ENCODE measurements around the gene SH3PXD2A. TPM values are rescaled to one million over a fixed set of nuclear protein-coding genes. Genes with fewer than 3 reads are reported as not detected.

Gene SH3PXD2A
- total RNA-seq, 1 experiment from 2014 or later: 0.07 TPM

GRCh38 chr10:103829838-103830465 lies 25.4 kb downstream of the SH3PXD2A start:
- Histone ChIP-seq H4K20me1 (ENCODE audit: insufficient read depth, low read depth, low read length) (no peaks in the 10 kb centered on the region), H3K36me3 (ENCODE audit: insufficient read depth, low read length) (no peaks in the 10 kb centered on the region), H3K9me3 (ENCODE audit: low read length) (no peaks in the 10 kb centered on the region), H3K27me3 (ENCODE audit: low read length) (no peaks in the 10 kb centered on the region), H3K27ac (ENCODE audit: low read length) (no peak overlapping the region), H3K9me2 (replicated peaks; ENCODE audit: insufficient read depth, low read length) (no peaks in the 10 kb centered on the region), H3K9ac (ENCODE audit: low read length) (no peak overlapping the region), H3K4me3 (ENCODE audit: low read length) (no peak overlapping the region), H3K4me2 (ENCODE audit: low read depth, low read length, poor library complexity, severe bottlenecking) (no peak overlapping the region), H3K4me1 (ENCODE audit: low read length) (no peaks in the 10 kb centered on the region), H2AFZ (ENCODE audit: low read length) (no peak overlapping the region), H3K79me2 (ENCODE audit: low read length) (no peaks in the 10 kb centered on the region)
- no peak for DNase-seq

GRCh38 chr10:103829278-103829677 lies 26.1 kb downstream of the SH3PXD2A start:
- Histone ChIP-seq H3K4me2 (ENCODE audit: low read depth, low read length, poor library complexity, severe bottlenecking) (no peak overlapping the region), H3K4me1 (ENCODE audit: low read length) (no peaks in the 10 kb centered on the region), H3K27me3 (ENCODE audit: low read length) (no peaks in the 10 kb centered on the region), H3K79me2 (ENCODE audit: low read length) (no peaks in the 10 kb centered on the region), H3K9ac (ENCODE audit: low read length) (no peak overlapping the region), H3K9me2 (replicated peaks; ENCODE audit: insufficient read depth, low read length) (no peaks in the 10 kb centered on the region), H3K9me3 (ENCODE audit: low read length) (no peaks in the 10 kb centered on the region), H3K4me3 (ENCODE audit: low read length) (no peak overlapping the region), H2AFZ (ENCODE audit: low read length) (no peak overlapping the region), H3K36me3 (ENCODE audit: insufficient read depth, low read length) (no peaks in the 10 kb centered on the region), H3K27ac (ENCODE audit: low read length) (no peak overlapping the region), H4K20me1 (ENCODE audit: insufficient read depth, low read depth, low read length) (no peaks in the 10 kb centered on the region)
- DNase-seq: no peak

GRCh38 chr10:103828587-103829197 lies 26.7 kb downstream of the SH3PXD2A start:
- Histone ChIP-seq H3K27ac (ENCODE audit: low read length) (no peak overlapping the region), H3K9me3 (ENCODE audit: low read length) (no peaks in the 10 kb centered on the region), H3K9me2 (replicated peaks; ENCODE audit: insufficient read depth, low read length) (no peaks in the 10 kb centered on the region), H3K79me2 (ENCODE audit: low read length) (no peaks in the 10 kb centered on the region), H3K27me3 (ENCODE audit: low read length) (no peaks in the 10 kb centered on the region), H3K4me2 (ENCODE audit: low read depth, low read length, poor library complexity, severe bottlenecking) (no peak overlapping the region), H3K36me3 (ENCODE audit: insufficient read depth, low read length) (no peaks in the 10 kb centered on the region), H3K4me1 (ENCODE audit: low read length) (no peaks in the 10 kb centered on the region), H3K9ac (ENCODE audit: low read length) (no peak overlapping the region), H2AFZ (ENCODE audit: low read length) (no peak overlapping the region), H3K4me3 (ENCODE audit: low read length) (no peak overlapping the region), H4K20me1 (ENCODE audit: insufficient read depth, low read depth, low read length) (no peaks in the 10 kb centered on the region)
- DNase-seq: no peak

GRCh38 chr10:103828107-103828506 lies 27.3 kb downstream of the SH3PXD2A start:
- H3K4me3 ChIP-seq (ENCODE audit: low read length): no peak overlapping the region

GRCh38 chr10:103826885-103827284 lies 28.5 kb downstream of the SH3PXD2A start:
- Histone ChIP-seq H3K4me2 (ENCODE audit: low read depth, low read length, poor library complexity, severe bottlenecking) (no peak overlapping the region), H3K4me3 (ENCODE audit: low read length) (no peak overlapping the region)

More at GRCh38 chr10:103828107-103828506, 27.3 kb downstream of the SH3PXD2A start:
- no peaks in the 10 kb centered on the region for H3K27me3 ChIP-seq (ENCODE audit: low read length)
- H3K4me2 ChIP-seq (ENCODE audit: low read depth, low read length, poor library complexity, severe bottlenecking): no peak overlapping the region
- no peak overlapping the region for H3K27ac ChIP-seq (ENCODE audit: low read length)
- DNase-seq: no peak
- H3K4me1 ChIP-seq (ENCODE audit: low read length): no peaks in the 10 kb centered on the region
- H2AFZ ChIP-seq (ENCODE audit: low read length): no peak overlapping the region
- H4K20me1 ChIP-seq (ENCODE audit: insufficient read depth, low read depth, low read length): no peaks in the 10 kb centered on the region
- no peaks in the 10 kb centered on the region for H3K9me3 ChIP-seq (ENCODE audit: low read length)
- no peaks in the 10 kb centered on the region for H3K9me2 ChIP-seq (replicated peaks; ENCODE audit: insufficient read depth, low read length)
- H3K79me2 ChIP-seq (ENCODE audit: low read length): no peaks in the 10 kb centered on the region
- H3K36me3 ChIP-seq (ENCODE audit: insufficient read depth, low read length): no peaks in the 10 kb centered on the region
- H3K9ac ChIP-seq (ENCODE audit: low read length): no peak overlapping the region

GRCh38 chr10:103824281-103824680 lies 31.1 kb downstream of the SH3PXD2A start:
- no peaks in the 10 kb centered on the region for H3K4me1 ChIP-seq (ENCODE audit: low read length)
- H3K4me3 ChIP-seq (ENCODE audit: low read length): no peak overlapping the region
- H3K9me2 ChIP-seq (replicated peaks; ENCODE audit: insufficient read depth, low read length): no peaks in the 10 kb centered on the region
- H3K79me2 ChIP-seq (ENCODE audit: low read length): no peaks in the 10 kb centered on the region
- no peaks in the 10 kb centered on the region for H3K36me3 ChIP-seq (ENCODE audit: insufficient read depth, low read length)
- H2AFZ ChIP-seq (ENCODE audit: low read length): no peak overlapping the region
- H3K9ac ChIP-seq (ENCODE audit: low read length): no peak overlapping the region
- DNase-seq: no peak
- no peak overlapping the region for H3K4me2 ChIP-seq (ENCODE audit: low read depth, low read length, poor library complexity, severe bottlenecking)
- no peaks in the 10 kb centered on the region for H4K20me1 ChIP-seq (ENCODE audit: insufficient read depth, low read depth, low read length)
- no peaks in the 10 kb centered on the region for H3K27me3 ChIP-seq (ENCODE audit: low read length)
- no peaks in the 10 kb centered on the region for H3K9me3 ChIP-seq (ENCODE audit: low read length)
- H3K27ac ChIP-seq (ENCODE audit: low read length): no peak overlapping the region

More at GRCh38 chr10:103826885-103827284, 28.5 kb downstream of the SH3PXD2A start:
- H3K9ac ChIP-seq (ENCODE audit: low read length): no peak overlapping the region
- H3K9me2 ChIP-seq (replicated peaks; ENCODE audit: insufficient read depth, low read length): no peaks in the 10 kb centered on the region
- H2AFZ ChIP-seq (ENCODE audit: low read length): no peak overlapping the region
- H3K36me3 ChIP-seq (ENCODE audit: insufficient read depth, low read length): no peaks in the 10 kb centered on the region
- DNase-seq: no peak
- no peaks in the 10 kb centered on the region for H3K79me2 ChIP-seq (ENCODE audit: low read length)
- H4K20me1 ChIP-seq (ENCODE audit: insufficient read depth, low read depth, low read length): no peaks in the 10 kb centered on the region
- H3K27me3 ChIP-seq (ENCODE audit: low read length): no peaks in the 10 kb centered on the region
- H3K4me1 ChIP-seq (ENCODE audit: low read length): no peaks in the 10 kb centered on the region
- H3K27ac ChIP-seq (ENCODE audit: low read length): no peak overlapping the region
- H3K9me3 ChIP-seq (ENCODE audit: low read length): no peaks in the 10 kb centered on the region

GRCh38 chr10:103823706-103824272 lies 31.6 kb downstream of the SH3PXD2A start:
- H3K9ac ChIP-seq (ENCODE audit: low read length): no peak overlapping the region
- no peaks in the 10 kb centered on the region for H3K9me3 ChIP-seq (ENCODE audit: low read length)
- H2AFZ ChIP-seq (ENCODE audit: low read length): no peak overlapping the region
- no peak for DNase-seq
- H3K4me3 ChIP-seq (ENCODE audit: low read length): no peak overlapping the region
- no peaks in the 10 kb centered on the region for H3K4me1 ChIP-seq (ENCODE audit: low read length)
- no peaks in the 10 kb centered on the region for H3K9me2 ChIP-seq (replicated peaks; ENCODE audit: insufficient read depth, low read length)
- no peaks in the 10 kb centered on the region for H3K27me3 ChIP-seq (ENCODE audit: low read length)
- no peak overlapping the region for H3K27ac ChIP-seq (ENCODE audit: low read length)
- H4K20me1 ChIP-seq (ENCODE audit: insufficient read depth, low read depth, low read length): no peaks in the 10 kb centered on the region
- H3K36me3 ChIP-seq (ENCODE audit: insufficient read depth, low read length): no peaks in the 10 kb centered on the region
- no peak overlapping the region for H3K4me2 ChIP-seq (ENCODE audit: low read depth, low read length, poor library complexity, severe bottlenecking)
- H3K79me2 ChIP-seq (ENCODE audit: low read length): no peaks in the 10 kb centered on the region

- H3K4me1 ChIP-seq (ENCODE audit: low read length): no peaks in the 10 kb centered on the region
- no peaks in the 10 kb centered on the region for H3K36me3 ChIP-seq (ENCODE audit: insufficient read depth, low read length)
- H3K79me2 ChIP-seq (ENCODE audit: low read length): no peaks in the 10 kb centered on the region
- H2AFZ ChIP-seq (ENCODE audit: low read length): no peak overlapping the region
- no peak overlapping the region for H3K4me3 ChIP-seq (ENCODE audit: low read length)
- no peak for DNase-seq
- no peaks in the 10 kb centered on the region for H3K9me2 ChIP-seq (replicated peaks; ENCODE audit: insufficient read depth, low read length)
- H3K4me2 ChIP-seq (ENCODE audit: low read depth, low read length, poor library complexity, severe bottlenecking): no peak overlapping the region
- no peaks in the 10 kb centered on the region for H3K27me3 ChIP-seq (ENCODE audit: low read length)
- H4K20me1 ChIP-seq (ENCODE audit: insufficient read depth, low read depth, low read length): no peaks in the 10 kb centered on the region
- no peak overlapping the region for H3K9ac ChIP-seq (ENCODE audit: low read length)
- H3K9me3 ChIP-seq (ENCODE audit: low read length): no peaks in the 10 kb centered on the region
- no peak overlapping the region for H3K27ac ChIP-seq (ENCODE audit: low read length)
Observed at GRCh38 chr10:103822800-103823199, 32.6 kb downstream of the SH3PXD2A start.

Data from Karpas-422 (cell line).